Suprapubic skin (tissue), 4 donors: ENCODE data around the gene CDH19. TPM values are rescaled to one million over a fixed set of nuclear protein-coding genes. Genes with fewer than 3 reads are reported as not detected.

Experiments
- DNase-seq, 2 donors: peaks; one replicate each; pipeline ENCODE4 v3.0.0-alpha.2; 2019; ENCODE audit warnings: low spot score in 2 of 2
- H3K27ac ChIP-seq: fragments of 200-600 bp; sonication (generic); one replicate; pipeline ENCODE4 v1.5.1; 2019
- H3K27me3 ChIP-seq: fragments of 200-600 bp; sonication (generic); one replicate; pipeline ENCODE4 v1.5.1; 2019
- H3K36me3 ChIP-seq: fragments of 200-600 bp; sonication (generic); one replicate; pipeline ENCODE4 v1.5.1; 2019
- H3K4me1 ChIP-seq: fragments of 200-600 bp; sonication (generic); one replicate; pipeline ENCODE4 v1.5.1; 2019
- H3K4me3 ChIP-seq: fragments of 200-600 bp; sonication (generic); one replicate; pipeline ENCODE4 v1.5.1; 2019; ENCODE audit warnings: mild to moderate bottlenecking
- H3K9me3 ChIP-seq: fragments of 200-600 bp; sonication (generic); one replicate; pipeline ENCODE4 v1.5.1; 2019
- CTCF ChIP-seq, 2 donors: fragments of 200-600 bp in 1 of 2; fragments of 450-650 bp in 1 of 2; sonication (generic) in 1 of 2; IDR thresholded peaks; one replicate each; pipeline ENCODE4 v1.5.1; 2016 to 2019; ENCODE audit warnings: antibody characterized with exemption in 2 of 2, mild to moderate bottlenecking in 1 of 2, moderate library complexity in 1 of 2
- EP300 ChIP-seq: sonication (generic); formaldehyde crosslinking; IDR thresholded peaks from one replicate; pipeline ENCODE4 v1.6.1; 2017; ENCODE audit warnings: antibody characterized with exemption
- POLR2A ChIP-seq, 2 donors: fragments of 450-650 bp; IDR thresholded peaks; one replicate each; pipeline ENCODE4 v1.6.1; 2017; ENCODE audit warnings: antibody characterized with exemption in 2 of 2, mild to moderate bottlenecking in 2 of 2, moderate library complexity in 2 of 2
- POLR2AphosphoS5 ChIP-seq, 3 donors: sonication (generic); formaldehyde crosslinking; IDR thresholded peaks; one replicate each; pipeline ENCODE4 v1.6.1; 2017; ENCODE audit warnings: antibody characterized with exemption in 3 of 3
- WGBS: methylation state at CpG from one replicate; pipeline ENCODE4 v1.1.5; 2018; 5-methylcytosine and 5-hydroxymethylcytosine counted together
- total RNA-seq, 4 donors: library from RNA; depleted of rRNA; stranded (reverse); fragments of >200 nt; gene quantifications; one replicate each; pipeline ENCODE4 v1.1.0, GENCODE V29; 2016

The CDH19 gene
- total RNA-seq, 4 donors from 2014 or later = 3.8 to 8.6 (median 6.5) TPM

DNA sequence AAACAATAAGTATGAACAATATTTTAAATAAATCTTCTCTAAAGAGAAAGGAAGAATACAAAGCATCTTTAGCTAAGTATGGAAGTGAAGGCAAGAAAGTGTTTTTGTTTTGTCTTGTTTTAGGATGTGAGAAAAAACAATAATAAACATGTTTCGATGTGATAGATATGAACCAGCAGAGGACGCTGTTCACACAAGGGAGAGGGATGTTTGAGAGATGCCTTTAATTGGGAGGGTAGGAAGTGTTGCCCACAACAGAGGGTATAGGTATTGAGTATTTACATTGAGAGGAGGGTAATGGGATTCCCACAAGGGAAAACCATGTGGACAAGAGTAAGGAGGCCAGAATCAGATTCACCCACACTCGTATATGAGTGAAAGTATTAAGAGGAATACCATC is 55.1 kb downstream of the CDH19 start:
- H3K9me3 ChIP-seq = no peaks in the 10 kb centered on the region
- TF ChIP-seq POLR2A (IDR thresholded peaks at IDR 0.05) (no peak), POLR2AphosphoS5 (IDR thresholded peaks at IDR 0.05) (no peak), CTCF (IDR thresholded peaks at IDR 0.05) (no peak), EP300 (no peak)
- no peak overlapping the region for H3K4me3 ChIP-seq
- WGBS = 75% methylated on average over 3 of the region's 3 CpGs
- no peak for DNase-seq
- H3K4me1 ChIP-seq = no peaks in the 10 kb centered on the region
- no peak overlapping the region for H3K27ac ChIP-seq
- H3K36me3 ChIP-seq = no peaks in the 10 kb centered on the region
- no peaks in the 10 kb centered on the region for H3K27me3 ChIP-seq

DNA sequence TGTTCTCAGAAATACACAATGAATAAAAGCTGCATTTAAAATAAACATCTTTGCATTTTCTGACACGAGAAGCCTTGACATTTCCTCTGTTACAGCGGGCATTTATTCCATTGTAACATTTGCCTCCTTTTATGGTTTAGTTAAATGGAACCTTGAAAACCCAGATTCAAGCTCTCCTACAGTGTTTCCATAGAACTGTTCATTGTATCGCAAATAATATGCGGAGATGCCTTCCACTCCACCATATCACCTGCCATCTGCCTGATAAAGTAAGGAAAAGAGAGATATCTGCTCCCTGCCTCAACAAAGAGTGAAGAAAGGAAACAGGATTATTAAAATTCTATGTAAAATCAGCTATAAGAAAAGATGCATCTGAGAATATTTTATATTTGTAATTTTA is 69.8 kb downstream of the CDH19 start:
- H3K9me3 ChIP-seq = no peaks in the 10 kb centered on the region
- H3K4me1 ChIP-seq = no peaks in the 10 kb centered on the region
- H3K27ac ChIP-seq = no peak overlapping the region
- TF ChIP-seq POLR2AphosphoS5 (IDR thresholded peaks at IDR 0.05) = no peak
- WGBS = 76% methylated on average over 4 of the region's 4 CpGs
- H3K36me3 ChIP-seq = no peaks in the 10 kb centered on the region
- no peaks in the 10 kb centered on the region for H3K27me3 ChIP-seq
- DNase-seq = no peak
- H3K4me3 ChIP-seq = no peak overlapping the region

DNA sequence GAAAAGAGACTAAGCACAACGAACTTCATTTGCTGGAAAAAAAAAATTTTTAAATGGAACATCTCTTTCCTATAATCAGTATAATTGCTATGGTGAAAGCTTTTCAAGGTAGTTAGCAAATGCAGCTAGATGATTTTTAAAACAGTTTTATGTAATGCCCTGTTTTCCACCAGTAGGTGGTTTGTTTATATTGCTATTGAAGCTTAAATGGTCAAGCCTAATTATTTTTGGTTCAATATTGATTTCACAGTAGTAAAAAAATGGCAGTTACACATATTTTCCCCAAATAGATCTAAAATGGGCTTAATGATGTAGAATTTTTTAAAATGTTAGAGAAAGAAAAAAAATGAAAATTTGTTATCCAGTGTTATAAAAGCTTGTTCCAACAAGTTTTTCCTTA is 70.2 kb downstream of the CDH19 start:
- H3K4me1 ChIP-seq = no peaks in the 10 kb centered on the region
- TF ChIP-seq CTCF (IDR thresholded peaks at IDR 0.05) (no peak), POLR2AphosphoS5 (IDR thresholded peaks at IDR 0.05) (no peak), POLR2A (IDR thresholded peaks at IDR 0.05) (no peak), EP300 (no peak)
- no peak overlapping the region for H3K27ac ChIP-seq
- DNase-seq = no peak
- no peaks in the 10 kb centered on the region for H3K36me3 ChIP-seq
- H3K4me3 ChIP-seq = no peak overlapping the region
- no peaks in the 10 kb centered on the region for H3K27me3 ChIP-seq
- 23% methylated on average over 1 of the region's 1 CpG for WGBS
- no peaks in the 10 kb centered on the region for H3K9me3 ChIP-seq

DNA sequence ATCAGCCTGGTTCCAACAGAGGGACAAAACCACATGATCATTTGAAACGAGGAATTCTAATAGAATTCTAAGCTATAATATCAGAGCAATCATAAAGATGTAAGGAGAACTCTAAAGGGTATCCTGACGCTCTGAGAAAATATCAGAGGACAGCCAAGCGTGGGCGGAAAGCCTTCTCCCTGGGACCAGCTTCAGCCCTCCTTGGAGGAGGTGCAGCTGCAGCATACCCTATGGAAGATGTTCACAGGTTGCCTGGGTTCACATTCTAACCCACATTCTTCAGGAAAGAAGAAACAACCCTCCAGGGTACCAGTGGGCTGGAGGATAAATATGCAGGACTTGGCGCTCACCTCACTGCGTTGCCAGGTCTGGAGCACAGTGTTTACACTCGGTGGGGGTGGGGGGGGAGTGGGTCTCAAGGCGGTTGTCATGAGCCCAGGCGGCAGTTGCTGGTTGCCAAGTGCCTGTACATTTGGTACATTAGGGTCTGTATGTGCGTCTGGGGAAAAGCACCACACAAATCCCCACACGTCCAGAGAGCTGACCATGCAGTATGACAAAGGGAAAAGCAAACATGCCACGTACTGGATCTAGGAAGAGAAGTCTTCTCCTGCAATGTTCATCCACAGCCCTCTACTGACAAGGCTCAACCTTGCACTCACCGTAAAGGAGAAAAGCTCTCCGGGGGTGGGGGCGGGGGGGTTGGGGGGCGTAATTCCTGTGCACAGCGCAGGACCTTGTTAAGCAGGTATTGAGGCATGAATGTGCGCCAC is 80.5 kb downstream of the CDH19 start:
- no peaks in the 10 kb centered on the region for H3K9me3 ChIP-seq
- H3K4me3 ChIP-seq = no peak overlapping the region
- WGBS = 84% methylated on average over 17 of the region's 18 CpGs
- H3K27me3 ChIP-seq = no peaks in the 10 kb centered on the region
- no peak overlapping the region for H3K27ac ChIP-seq
- no peak for TF ChIP-seq CTCF (IDR thresholded peaks at IDR 0.05)
- no peak for TF ChIP-seq POLR2AphosphoS5 (IDR thresholded peaks at IDR 0.05)
- TF ChIP-seq EP300 = no peak
- TF ChIP-seq POLR2A (IDR thresholded peaks at IDR 0.05) = no peak
- DNase-seq = no peak
- no peaks in the 10 kb centered on the region for H3K36me3 ChIP-seq
- no peaks in the 10 kb centered on the region for H3K4me1 ChIP-seq

- H3K4me3 ChIP-seq = no peak overlapping the region
- no peaks in the 10 kb centered on the region for H3K9me3 ChIP-seq
- H3K27me3 ChIP-seq = no peaks in the 10 kb centered on the region
- 46% methylated on average over 1 of the region's 1 CpG for WGBS
- no peak for DNase-seq
- H3K4me1 ChIP-seq = no peaks in the 10 kb centered on the region
- H3K36me3 ChIP-seq = no peaks in the 10 kb centered on the region
- no peak for TF ChIP-seq CTCF (IDR thresholded peaks at IDR 0.05)
- no peak for TF ChIP-seq POLR2AphosphoS5 (IDR thresholded peaks at IDR 0.05)
- no peak for TF ChIP-seq EP300
- no peak for TF ChIP-seq POLR2A (IDR thresholded peaks at IDR 0.05)
- H3K27ac ChIP-seq = no peak overlapping the region
Measured at GRCh38 chr18:66513996-66514395, 89.9 kb downstream of the CDH19 start.

DNA sequence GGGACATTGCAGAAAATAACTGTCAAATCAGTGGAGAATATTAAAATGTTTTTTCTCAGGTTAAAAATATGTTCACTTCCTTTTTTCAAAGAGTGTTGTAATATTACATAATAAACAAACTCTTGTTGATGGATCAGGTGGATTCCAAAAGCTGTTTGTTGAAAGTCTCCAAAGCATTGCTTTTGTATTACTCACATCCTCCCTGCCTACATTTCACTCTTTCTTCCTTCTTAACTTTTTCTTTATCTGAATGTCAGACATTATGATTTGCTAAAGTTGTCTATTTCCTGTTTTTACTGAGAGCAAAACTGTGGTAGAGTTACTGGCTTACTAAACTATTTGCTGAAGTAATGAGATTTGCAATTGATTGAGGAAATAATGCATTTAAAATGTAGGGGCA is 92.1 kb downstream of the CDH19 start:
- Histone ChIP-seq H3K4me3 (no peak overlapping the region), H3K27me3 (no peaks in the 10 kb centered on the region), H3K9me3 (no peaks in the 10 kb centered on the region), H3K27ac (no peak overlapping the region), H3K4me1 (no peaks in the 10 kb centered on the region), H3K36me3 (no peaks in the 10 kb centered on the region)
- TF ChIP-seq POLR2A (IDR thresholded peaks at IDR 0.05) = no peak
- TF ChIP-seq EP300 = no peak
- no peak for TF ChIP-seq POLR2AphosphoS5 (IDR thresholded peaks at IDR 0.05)
- TF ChIP-seq CTCF (IDR thresholded peaks at IDR 0.05) = no peak
- no peak for DNase-seq
